GM12872 (cell line): ENCODE results near the gene DOCK3.

ENCODE experiments used
- CTCF ChIP-seq: IDR thresholded peaks from 3 replicates; pipeline ENCODE4 v1.5.1; 2011; ENCODE audit warnings: low read depth, mild to moderate bottlenecking, low read length, moderate library complexity; ENCODE audit not compliant: insufficient read depth

DOCK3 gene

GRCh38 chr3:50651445-50651844, 23.3 kb upstream of the DOCK3 start:
- TF ChIP-seq CTCF: no peak

- TF ChIP-seq CTCF: no peak
Observed at GRCh38 chr3:50651920-50652529, 22.7 kb upstream of the DOCK3 start.

GRCh38 chr3:50652709-50653108, 22.0 kb upstream of the DOCK3 start:
- peak; percentile 70 for TF ChIP-seq CTCF

GRCh38 chr3:50653937-50654595, 20.7 kb upstream of the DOCK3 start:
- no peak for TF ChIP-seq CTCF

- no peak for TF ChIP-seq CTCF
Observed at GRCh38 chr3:50655009-50655830, 19.5 kb upstream of the DOCK3 start.

- no peak for TF ChIP-seq CTCF
Observed at GRCh38 chr3:50656417-50657195, 18.1 kb upstream of the DOCK3 start.

- no peak for TF ChIP-seq CTCF
Observed at GRCh38 chr3:50657407-50657806, 17.3 kb upstream of the DOCK3 start.
